Stimulated activated CD4-positive, alpha-beta T cell treated with anti-CD3 and anti-CD28 coated beads, Interleukin-1b, Interleukin-23, amount 100 ng/mL, for 24 hours (primary cell): Measurements from ENCODE around the gene GPR78.
A peak's percentile ranks its signal among the peaks of the same experiment; 100 is the strongest.

Experiments
- DNase-seq, 4 experiments: peaks; one replicate each; pipeline ENCODE4 v3.0.0-alpha.2; 2020; ENCODE audit warnings: low read depth in 4 of 4, low spot score in 1 of 4

Gene GPR78

DNA sequence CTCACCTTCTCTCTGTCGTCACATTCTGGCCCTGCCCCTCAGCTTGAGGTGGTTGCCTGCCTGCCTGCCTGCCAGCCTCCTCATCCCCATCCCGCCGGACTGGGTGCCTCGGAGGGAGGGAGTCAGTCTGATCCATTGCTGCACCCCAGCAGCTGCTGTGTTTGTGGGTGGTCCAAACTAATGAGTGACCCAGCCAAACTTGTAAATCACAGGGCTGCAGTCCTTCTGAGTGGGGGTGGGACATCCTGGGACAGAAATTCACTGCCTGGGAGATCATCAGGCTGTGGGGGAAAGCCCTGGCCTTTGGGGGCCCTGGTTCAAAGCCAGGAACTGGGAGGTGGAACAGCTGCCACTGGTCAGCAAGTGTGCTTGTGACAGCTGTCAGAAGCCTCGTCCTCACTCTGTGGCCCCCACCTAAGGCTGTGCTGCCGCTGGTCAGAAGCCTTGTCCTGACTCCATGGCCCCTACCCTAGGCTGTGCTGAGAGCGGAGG is 5.6 kb downstream of the GPR78 start:
- no peak for DNase-seq

DNA sequence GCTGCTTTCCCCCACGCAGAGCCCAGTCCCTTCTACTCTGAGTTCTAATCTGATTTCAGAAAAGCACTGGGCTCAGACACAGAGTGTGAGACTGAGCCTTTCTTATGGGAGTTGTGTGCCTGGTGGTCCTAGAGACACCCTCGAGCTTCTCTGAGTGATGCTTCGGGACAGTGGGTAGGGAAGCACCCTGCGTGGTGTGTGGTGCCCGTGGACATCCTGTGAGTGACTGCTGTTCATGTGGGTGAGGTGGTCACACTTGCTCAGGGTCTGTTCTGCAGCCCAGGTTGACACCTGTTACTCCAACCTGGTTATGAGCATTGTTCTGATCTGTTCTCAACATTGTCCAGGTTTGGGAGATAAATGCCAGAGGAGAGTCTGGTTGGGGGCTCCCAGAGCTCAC is 6.1 kb downstream of the GPR78 start:
- DNase-seq = no peak

- DNase-seq = no peak
Observed at GRCh38 chr4:8586671-8587468, 6.7 kb downstream of the GPR78 start.

GRCh38 chr4:8587469-8588195 is 7.4 kb downstream of the GPR78 start:
- no peak for DNase-seq

- no peak for DNase-seq
Observed at GRCh38 chr4:8588196-8588470, 7.9 kb downstream of the GPR78 start.

DNA sequence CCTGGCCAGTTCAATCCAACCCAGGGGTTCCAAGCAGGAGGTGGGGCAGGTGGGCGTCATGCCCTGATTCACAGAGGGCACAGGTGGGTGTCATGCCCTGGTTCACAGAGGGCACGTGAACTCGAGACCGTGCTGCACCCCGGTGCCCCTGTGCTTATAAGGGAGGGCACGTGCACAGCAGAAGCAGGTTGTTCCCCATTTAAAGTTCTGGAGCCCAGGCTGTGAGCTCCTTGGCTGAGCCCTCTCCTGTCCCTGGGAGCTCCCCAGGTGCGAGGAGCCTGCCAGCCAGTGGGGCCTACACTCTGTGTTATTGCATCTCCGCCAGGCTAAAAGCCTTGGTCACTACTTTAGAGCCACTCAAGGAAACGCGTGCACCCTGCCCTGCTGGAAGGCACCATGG is 9.1 kb downstream of the GPR78 start:
- DNase-seq = no peak

DNA sequence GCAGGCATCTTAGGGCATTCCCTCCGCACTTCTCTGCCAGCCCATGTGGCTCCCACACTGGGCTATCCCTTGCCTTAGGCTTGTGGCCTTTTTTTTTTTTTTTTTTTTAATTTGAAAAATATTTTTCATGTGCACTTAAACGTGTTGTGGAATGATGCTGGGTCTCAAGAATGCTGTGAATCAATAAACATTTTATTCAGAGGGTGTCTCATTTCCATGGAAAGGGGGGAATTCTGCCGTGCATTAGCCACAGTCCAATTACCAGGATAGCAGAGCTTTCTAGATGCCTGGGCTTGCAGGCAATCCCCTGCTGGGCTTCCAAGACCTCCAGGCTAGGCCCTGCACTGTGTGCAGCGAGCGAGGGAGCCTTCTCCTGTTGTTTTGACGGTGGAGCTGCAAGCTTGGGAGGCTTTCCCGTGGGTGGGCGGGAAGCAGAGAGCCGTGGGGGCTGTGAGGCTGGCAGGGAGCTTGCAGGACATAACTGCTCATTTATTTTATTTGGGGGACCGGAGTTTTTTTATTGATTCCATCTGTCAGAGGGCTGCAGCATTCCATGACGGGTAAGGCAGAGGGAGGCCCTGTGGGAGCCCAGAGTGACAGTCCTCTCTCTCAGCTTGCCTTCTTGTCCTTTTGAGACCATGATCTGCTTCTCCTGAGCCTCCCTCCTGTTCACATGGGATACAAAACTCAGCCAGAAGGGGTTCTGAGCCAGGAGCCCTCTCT is 9.8 kb downstream of the GPR78 start:
- DNase-seq = no peak

DNA sequence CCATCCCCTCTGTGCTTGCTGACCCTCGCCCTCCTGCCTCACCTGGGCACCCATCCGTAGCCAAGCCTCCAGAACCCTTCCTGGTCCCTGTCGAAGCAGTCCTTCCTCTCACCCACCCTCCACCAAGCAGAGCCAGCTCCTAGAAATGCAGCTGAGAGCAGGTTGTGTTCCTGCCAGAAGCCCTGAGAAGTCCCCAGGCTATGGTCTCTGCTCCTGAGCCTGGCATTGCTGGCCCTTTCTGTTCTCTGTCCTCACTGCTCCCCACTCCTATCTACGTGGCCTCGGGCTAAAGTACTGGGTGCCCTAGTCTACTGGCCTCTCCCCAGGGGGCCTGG is 10.3 kb downstream of the GPR78 start:
- no peak for DNase-seq

DNA sequence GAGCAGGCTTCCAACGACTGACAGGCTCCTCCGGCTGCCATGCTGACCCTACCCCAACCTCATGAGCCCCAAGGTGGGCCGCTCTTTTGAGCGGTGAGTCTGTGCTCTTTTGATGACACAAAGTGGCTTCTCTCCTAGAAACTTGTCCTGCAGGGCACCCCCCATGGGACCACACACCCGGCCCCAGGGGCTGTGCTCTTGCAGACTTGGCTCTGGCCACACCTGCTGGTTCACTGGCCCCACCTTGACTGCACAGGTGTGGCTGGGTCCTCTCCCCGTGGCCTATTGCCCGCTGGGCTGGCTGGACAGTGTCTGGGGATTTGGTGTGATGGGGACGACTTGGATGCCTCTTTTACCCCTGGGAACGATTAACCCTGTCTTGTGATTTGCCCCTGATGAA is 10.9 kb downstream of the GPR78 start:
- no peak for DNase-seq

DNA sequence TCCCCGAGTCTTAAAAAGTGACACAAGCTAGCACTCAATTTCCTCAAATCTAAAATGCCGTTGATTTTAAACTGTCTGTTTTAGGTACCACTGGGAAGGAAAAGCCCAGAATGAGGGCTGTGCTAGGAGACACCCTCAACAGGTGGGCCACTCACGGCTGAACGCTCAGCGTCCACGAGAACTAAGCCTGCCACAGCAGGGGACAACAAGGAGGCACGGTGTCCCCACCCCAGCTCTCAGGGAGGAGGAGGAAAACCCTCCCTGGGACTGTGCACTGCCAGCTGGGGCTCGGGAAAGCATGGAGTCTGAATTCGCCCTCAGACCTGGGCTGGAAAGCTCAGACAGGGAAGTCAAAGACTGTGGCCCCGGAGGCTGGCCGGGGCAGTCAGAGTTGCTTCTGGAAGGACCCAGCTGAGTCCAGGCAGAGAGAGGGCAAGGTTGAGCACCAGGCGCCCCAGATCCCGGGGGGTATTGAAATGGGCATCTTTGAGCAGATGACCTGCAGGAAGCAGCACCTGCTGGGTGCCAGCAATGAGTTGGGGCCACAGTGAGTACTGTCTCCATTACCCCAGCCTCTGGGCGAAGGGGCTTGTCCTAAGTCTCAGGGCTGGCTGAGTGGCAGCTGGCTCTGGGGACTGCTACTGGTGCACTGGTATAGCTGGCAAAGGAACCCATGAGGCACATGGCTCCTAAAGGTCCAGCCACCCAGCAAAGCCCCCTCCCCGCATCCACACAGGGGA is 11.6 kb downstream of the GPR78 start:
- DNase-seq = no peak

DNA sequence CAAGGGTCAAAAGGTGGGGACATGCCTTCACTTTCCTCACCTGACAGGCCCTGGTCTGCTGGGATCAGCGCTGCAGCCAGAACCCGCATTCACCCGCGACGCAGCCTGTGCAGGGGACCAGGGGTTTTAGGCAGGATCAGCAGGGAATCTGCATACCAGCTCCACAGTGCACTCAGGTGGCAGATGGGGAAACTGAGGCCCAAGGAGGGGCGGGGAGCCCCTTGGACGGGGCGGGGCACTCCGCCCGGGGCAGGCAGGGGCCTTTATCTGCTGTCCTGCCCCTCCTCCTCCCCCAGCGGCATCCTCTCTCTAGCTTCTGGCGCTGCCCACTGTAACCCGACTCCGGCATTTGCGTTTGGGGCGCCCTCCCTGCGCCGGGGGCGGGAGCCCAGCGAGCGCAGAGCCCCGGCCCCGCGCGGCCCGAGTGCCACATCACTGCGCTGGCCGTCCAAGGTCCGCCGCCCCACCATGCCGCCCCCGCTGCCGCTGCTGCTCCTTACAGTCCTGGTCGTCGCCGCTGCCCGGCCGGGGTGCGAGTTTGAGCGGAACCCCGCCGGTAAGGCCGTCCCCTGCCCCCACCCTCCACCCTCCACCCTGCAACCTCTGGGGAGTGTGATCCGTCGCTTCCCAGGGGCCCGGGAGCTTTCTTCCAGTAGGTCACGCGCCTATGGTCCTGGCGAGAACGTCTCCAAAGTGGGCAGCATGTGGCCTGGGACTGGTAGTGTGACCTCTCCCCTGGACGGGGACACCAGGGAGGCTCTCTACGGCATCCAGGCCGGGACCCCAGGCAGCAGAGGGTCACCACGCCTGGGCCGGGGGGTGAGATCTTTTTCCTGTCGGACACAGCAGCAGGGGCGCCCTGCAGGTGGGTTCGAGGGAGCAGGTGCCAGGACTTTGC is 12.4 kb downstream of the GPR78 start, which contains the start of gene CPZ:
TSS of gene CPZ (plus strand) at position 400 of the 898 bp plus-strand sequence. CDS start at position 469, 69 bp downstream.
- no peak for DNase-seq

DNA sequence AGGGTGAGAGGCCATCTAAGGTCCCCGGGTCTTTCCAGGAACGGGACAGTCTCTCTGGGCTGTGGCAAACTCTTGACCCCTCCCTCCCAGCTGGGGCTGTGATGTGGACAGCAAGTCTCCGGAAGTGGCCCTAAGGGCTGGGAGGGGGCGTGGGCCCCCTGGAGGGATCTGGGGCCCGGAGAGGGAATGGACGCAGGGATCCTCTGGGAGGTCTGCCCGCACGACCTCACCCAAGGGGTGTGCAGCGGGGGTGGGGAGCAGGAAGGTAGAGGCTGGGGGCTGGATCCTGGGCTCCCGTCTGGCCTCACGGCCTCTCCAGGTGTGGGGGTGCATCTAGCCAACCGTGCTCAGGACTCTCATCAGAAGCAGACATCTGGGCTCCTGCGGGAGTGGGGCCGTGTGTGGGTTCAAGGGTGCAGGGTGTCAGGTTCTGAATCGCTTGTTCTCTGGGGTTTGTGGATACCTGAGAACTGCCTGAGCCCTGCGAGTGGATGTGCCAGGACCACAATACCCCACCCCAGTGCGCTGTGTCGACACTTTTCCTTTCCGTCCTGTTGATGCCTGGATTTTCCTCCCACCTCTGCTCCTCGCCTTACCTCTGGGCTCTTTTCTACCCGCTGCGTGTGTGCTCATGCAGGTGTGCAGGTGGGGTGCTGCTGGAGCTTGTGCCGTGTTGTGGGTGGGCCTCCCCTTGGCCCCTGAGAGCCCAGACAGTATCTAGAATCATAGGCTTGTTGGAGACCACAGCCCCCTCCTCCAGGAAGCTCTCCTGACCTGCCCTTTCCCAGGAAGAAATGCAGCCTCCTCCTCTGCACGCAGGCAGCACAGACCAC is 13.3 kb downstream of the GPR78 start:
- no peak for DNase-seq

DNA sequence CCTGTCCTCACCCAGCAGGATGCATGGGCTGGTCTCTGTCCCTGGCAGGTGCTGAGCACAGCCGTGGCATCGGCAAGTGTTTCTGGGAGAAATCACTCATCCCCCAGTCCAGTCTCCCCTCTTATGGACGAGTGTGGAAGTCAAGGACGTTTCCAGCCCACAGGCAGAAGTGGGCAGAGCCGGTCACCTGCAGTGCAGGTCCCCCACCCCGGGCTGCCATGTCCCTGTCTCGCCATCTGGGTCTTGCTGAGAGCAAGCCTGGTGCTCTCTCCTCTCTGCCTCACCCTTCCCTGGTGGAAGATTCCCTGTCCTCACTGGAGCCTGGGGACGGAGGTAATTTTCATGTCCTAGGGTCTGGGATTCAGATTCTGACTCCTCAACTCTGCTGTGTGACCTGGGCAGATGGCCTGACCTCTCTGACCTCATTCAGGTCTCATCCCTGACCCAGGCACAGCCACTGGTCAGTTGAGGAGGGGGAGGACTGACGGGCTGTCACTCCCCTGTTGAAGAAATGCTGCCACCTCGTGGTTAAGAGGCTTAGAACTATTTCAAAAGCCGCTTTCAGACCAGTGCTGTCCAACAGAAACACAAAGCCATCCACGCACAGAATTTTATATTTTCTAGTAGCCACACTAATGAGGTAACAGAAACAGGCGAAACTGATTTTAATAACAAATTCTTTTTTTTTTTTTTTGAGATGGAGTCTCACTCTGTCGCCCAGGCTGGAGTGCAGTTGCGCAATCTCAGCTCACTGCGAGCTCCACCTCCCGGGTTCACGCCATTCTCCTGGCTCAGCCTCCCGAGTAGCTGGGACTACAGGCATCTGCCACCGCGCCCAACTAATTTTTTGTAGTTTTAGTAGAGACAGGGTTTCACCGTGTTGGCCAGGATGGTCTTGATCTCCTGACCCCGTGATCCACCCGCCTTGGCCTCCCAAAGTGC is 14.2 kb downstream of the GPR78 start:
- DNase-seq = peak in 1 of 4 experiments; percentile 10

DNA sequence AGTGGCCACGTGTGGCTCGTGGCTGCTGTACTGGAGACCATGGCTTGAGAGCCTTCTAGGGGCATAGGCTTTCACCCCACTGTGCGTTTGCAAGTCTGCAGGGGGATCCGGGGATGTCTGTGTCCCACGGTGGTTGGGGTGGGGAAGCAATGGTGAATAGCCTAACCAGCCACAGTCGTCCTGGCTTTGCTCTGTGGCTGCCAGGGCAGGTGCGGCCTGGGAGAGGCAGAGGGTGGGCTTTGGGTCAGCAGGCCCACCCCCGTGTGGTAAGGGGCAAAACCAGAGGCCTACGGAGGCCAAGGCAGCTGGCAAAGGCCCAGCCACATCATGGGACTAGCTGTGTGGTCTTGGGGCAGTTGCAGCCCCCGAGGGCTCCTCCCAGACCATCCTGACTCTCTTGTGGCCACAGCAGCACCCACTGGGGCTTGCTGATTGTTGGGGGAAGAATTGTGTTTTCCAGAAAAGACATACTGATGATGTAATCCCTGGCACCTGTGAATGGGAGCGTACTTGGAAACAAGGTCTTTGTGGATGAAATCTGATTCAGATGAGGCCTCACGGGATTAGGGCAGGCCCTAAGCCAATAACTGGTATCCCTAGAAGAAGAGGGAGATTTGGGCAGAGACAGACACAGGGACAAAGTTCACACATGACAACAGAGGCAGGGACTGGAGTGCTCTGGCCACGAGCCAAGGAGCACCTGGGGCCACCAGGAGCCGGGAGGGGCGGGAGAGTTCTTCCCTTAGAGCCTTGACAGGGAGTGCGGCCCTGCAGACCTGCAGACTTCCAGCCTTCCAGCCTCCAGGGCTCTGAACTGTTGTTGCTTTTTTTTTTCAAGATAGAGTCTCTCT is 15.3 kb downstream of the GPR78 start:
- no peak for DNase-seq

DNA sequence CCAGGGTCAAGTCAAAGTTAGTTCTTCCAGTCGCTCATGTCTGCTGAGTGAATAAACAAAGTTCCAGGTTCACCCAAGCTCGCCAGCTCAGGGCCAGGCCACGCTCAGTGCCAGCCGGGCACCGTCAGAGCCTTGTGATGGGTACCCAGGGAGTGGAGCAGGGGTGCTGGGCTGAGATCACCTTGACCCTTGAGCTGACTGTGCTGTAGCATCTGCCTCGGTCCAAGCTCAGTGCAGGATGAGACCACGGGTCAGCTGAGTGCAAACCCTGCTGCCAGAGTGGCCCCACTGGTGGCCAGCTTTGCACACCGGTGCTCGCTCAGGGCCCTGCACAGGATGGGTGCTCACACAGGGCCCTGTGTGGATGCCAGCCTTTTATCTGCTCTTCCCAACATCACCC is 16.7 kb downstream of the GPR78 start:
- DNase-seq = no peak

DNA sequence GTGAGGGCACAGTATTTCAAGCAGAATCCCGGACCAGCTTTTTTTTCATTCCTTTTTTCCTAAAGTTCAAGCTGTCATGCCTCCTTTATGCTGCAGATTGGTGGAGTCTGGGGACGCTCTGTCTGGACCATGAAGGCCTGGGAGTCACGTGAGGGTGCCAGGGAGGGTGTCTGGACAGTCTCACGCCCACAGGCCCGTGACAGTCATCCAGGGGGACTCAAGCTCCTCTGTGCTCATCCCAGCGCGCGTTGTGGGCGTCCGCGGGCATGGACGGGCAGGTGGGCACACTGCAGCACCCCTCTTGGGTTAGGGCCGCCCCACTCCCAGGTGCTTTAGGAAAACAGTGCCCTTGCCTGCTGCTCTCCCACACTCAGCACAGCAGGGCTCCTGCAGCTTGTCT is 17.1 kb downstream of the GPR78 start:
- no peak for DNase-seq

GRCh38 chr4:8597791-8598190 is 17.6 kb downstream of the GPR78 start:
- DNase-seq = no peak
